Measurements from ENCODE around the gene FZD2. TPM values are rescaled to one million over a fixed set of nuclear protein-coding genes. Genes with fewer than 3 reads are reported as not detected.
"Not testable (repeated sequence)": the region's sequence is repeated elsewhere in the genome, so short reads cannot be mapped to it uniquely, and the experiment has no call there.

Gene FZD2
- polyA plus RNA-seq (ENCODE audit: insufficient read length in 4 of 4), result 10 to 100 TPM; 27.7 to 42.2 (median 32.1) TPM

DNA sequence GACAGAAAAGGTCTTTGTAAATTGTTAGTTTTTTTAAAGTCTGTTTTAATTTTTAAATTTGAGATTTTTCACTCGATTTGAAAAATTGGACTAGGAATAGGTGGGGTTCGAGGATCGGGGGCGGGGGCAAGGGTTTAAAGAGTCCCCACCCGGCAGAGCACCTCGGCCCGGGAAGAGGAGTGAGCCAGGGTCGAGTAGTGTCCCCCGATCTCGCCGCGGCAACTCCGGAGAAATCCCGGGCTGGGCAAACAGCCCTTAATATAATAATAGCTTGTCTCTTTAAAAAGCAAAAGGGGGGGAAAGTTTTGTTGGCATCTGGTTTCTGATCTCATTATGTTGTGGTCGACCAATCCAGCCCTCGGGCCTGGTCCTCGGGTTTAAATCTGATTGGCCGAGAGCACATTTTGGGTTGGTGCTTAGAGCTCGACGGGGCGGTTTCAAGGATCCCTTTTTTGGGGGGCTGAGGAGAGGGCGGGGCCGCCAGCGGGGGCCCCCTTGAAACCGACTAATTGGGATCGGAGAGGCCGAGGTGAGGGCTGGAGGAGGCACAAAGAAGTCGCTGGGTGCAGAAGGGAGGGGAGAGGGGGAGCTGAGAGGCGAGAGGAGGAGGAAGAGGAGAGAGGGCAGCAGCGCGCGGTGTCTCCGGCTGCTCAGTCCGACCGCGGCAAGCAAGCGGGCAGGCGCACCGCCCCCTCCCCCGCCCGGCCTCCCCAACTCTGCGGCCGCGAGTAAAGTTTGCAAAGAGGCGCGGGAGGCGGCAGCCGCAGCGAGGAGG is at the start of gene FZD2:
Gene FZD2 (plus strand): TSS at position 653 of the 775 bp plus-strand sequence. CDS start 205 bp downstream, outside the sequence.
- peak; percentile 86 to 99 (median 94) for DNase-seq (ENCODE audit: low read depth in 4 of 4, low spot score in 3 of 4)

DNA sequence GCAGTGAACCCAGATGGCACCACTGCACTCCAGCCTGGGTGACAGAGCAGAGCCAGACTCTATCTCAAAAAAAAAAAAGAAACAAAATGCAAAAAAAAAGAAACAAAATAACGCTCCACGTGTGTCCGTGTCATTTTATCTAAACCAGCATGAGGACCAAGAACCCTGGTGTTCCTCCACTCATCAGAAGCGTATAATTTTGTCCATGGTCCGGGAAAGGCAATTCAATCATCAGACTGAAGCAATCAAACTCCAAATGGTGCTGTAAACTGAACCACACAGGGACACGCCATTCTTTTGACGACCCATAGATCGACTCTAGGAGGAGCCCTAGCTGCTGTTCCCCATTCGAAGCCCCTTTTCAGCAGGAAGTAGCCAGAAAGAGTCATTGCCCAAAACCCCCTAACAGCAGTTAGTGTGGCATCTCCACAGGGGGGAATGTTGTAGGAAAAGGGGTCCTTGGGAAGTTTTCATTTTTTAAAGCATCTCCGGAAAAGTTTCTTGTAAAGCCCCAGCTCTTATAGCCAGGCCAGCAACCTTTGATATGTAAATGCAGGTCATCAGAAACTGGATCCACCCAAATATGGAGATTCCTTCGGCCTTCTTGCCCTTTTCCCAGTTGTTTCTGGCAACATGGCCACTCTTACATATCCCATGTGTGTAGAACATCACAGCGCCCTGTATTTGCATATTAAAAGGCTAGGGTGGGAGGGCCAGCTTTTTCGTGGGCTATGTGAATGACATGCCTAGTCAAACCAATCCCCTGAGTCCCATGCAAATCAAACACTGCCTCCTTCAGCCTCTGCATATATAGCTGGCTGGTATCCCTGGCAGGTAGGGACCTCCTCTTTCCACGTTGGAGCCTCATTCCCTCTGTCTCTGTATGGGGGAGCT is 45.8 kb upstream of the FZD2 start:
- DNase-seq (ENCODE audit: low read depth in 4 of 4, low spot score in 3 of 4), result not testable (repeated sequence)

DNA sequence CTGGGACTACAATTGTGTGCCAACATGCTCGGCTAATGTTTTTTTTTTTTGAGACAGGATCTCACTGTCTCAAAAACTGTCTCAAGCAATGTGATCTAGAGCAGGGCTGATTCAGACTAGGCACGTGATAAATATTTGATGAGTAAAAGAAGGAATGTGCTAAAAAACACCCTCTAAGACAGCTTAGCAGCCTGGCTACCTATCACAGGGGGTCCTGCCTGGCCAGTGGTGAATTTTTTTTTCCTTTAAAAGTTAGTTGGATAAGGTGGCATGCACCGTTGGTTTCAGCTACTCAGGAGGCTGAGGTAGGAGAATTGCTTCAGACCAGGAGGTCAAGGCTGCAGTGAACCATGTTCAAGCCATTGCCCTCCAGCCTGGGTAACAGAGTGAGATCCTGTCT is 39.3 kb upstream of the FZD2 start:
- no peak for DNase-seq (ENCODE audit: low read depth in 4 of 4, low spot score in 3 of 4)

DNA sequence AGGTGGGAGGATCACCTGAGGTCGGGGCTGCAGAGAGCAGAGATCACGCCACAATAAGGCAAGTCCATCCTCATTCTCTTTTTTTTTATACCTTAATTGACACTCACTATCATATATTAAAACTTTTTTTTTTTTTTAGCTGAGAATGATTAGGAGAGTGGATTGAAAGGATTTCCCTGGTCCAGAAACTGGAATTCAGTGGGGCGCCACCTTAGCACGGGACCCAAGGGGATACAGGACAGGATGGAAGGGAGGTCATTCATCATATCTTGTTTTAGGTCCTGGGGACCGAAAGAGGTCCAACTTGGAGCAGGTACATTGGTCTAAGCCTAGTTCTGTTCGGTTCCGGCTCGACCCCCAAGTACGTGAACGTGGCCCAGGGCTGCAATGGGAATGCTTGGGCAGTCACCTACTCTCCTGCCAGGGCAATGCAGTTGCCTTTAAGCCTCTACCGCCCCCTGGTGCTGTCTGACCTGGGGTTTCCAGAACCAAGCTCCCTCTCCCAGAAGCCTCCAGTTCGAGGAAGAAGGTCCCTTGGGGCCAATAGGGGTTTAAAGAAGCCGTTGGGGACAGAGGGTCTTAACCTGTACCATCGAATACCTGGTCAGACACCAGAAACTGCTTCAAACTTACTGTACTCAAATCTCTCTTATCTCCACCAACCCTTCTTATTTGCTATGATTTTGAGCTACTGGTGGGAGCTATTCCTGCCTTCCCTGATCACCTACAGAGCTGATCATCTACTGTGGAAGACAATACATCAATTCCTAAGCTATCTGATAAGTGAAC is 34.2 kb upstream of the FZD2 start:
- no peak for DNase-seq (ENCODE audit: low read depth in 4 of 4, low spot score in 3 of 4)

DNA sequence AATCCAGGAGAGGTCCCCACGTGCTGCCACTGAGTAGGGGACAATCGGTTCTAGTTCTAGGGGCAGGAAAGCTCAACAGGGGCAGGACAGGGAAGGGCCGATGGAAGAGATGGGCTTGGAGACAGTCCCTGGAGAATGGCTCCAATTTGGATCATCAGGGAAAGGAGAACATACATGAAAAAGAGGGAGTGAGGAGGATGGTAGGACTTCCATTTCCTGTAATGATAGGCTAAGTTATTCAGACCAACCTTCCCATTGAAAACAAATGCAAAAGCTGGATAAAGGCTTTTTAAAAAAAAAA is 33.7 kb upstream of the FZD2 start:
- DNase-seq (ENCODE audit: low read depth in 4 of 4, low spot score in 3 of 4), result no peak

DNA sequence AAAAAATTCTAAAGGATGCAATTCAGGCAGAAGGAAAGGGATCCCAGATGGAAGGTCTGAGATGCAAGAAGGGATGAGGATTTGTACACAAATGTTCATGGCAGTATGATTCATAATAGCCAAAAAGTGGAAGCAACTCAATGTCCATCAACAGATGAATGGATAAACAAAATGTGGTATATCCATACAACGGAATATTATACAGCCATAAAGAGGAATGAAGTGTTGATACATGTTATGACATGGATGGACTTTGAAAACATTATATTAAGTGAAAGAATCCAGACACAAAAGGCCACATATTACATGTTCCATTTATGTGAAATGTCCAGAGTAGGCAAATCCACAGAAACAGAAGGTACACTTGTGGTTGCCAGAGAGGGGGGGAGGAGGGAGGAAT is 30.2 kb upstream of the FZD2 start:
- DNase-seq (ENCODE audit: low read depth in 4 of 4, low spot score in 3 of 4), result no peak

DNA sequence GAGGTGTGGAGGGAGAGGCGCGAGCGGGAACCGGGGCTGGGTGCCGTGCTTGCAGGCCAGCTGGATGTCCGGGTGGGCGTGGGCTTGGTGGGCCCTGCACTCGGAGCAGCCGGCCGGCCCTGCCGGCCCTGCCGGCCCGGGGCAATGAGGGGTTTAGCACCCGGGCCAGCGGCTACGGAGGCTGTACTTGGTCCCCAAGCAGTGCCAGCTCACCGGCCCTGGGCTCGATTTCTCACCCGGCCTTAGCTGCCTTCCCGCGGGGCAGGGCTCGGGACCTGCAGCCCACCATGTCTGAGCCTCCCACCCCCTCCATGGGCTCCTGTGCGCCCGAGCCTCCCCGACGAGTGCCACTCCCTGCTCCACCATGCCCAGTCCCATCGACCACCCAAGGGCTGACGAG is 29.3 kb upstream of the FZD2 start:
- DNase-seq (ENCODE audit: low read depth in 4 of 4, low spot score in 3 of 4), result no peak

DNA sequence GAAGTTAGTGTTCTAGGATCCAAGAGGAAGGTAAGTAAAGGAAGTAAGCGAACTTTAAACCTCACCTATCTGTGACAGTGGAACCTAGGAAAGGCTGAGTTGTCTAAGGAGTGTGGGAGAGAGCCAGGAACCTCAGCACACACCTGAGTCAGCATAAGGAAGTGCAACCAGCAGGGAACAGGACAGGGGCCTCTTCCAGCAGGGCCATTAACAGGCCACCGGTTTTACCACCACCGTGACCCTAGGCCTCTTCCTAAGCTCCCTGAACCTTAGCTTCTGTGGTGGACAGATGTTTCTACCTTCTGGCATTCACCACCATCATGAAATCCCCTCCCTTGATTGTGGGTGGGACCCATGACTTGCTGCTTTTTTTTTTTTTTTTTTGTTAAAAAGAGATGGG is 27.4 kb upstream of the FZD2 start:
- DNase-seq (ENCODE audit: low read depth in 4 of 4, low spot score in 3 of 4), result no peak

DNA sequence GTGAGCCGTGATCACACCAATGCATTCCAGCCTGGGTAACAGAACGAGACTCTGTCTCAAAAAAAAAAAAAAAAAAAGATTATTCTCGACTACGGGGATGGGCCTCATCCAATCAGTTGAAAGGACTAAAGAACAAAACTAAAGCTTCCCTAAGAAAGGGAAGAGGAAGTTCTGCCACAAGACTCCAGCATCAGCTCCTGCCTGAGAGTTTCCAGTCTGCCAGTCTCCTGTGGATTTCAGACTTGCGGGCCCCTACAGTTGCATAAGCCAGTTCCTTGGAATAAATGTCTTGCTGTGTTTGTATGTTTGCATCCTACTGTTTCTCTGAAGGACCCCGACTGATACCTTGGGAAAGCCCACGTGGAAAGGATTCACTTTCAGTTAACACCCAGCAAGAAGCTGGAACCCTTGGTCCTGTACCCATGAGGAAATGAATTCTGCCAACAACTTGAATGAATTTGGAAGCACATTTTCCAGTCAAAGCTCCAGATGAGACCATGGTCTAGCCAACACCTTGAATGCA is 26.3 kb upstream of the FZD2 start:
- no peak for DNase-seq (ENCODE audit: low read depth in 4 of 4, low spot score in 3 of 4)

DNA sequence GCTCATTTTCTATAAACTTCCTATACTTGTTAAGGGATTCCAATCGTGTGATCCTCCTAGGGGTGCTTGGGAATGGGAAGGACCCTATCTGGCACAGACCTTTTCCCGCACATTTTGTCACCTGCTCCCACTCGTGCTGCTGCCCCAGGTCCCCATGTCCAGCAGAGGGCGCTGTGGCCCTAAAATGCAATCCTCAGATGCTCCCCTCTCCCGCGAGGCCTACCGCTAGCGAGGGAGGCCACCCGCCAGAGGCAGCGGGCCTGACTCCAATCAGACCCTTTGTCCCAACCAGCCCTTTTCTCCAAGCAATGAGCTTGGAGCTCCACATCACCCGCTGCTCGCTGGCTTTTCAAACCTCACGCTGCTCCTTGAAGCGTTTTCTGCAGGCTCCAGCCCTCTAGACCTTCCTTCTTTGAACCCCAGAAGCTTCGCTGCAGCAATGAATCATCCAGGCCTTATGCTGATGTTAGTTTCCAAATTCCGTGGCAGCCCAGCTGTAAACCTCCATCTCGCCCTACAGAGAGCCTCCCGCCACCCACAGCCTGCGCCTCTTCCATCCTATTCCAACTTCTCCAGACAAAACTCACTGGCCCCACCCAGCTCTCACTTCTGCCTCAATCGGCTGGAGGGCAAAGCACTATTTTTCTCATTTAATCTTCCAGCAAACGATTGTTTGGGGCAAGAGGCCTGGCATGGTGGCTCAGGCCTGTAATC is 23.6 kb upstream of the FZD2 start:
- peak in 2 of 4 donors; percentile 82 to 87 for DNase-seq (ENCODE audit: low read depth in 4 of 4, low spot score in 3 of 4)

DNA sequence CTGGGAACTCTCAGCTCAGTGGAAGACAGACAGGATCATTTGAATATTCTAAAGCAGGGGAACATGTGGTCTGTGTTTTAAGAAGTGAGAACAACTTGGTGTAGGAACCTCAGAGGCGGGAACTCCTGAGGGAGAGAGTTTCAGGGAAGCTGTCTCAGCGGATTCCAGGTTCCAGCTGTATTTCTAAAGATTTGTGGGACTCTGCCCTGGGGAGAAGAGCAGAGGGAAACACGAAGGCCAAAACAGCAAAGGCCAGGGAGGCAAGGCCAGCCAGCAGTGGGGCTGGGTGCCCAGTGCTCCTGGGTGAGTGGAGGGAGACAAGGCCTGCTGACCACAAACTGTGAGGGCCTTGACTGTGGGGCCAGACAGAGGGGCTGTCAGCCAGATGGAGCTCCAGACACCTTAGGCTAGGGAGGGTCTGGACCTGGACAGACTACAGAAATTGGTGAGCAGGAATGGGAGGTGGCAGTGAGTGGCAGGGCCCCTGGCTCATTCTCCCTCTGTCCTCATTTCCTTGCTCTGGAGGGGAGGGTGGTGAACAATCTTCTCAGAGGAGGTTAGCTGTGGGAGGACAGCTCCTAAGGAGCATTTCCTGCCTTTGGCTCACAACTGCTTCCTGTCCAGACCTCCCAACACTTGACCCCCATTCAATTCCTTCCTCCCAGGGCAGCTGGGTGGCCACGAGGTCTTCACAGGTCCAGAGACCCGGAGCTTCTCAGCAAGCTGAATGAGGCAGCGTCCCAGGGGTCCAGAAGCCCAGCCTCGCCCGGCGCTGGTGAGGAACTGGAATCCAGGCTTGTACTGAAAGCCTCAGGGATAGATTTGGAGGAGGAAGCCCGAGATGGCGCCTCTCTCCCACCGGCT is 21.0 kb upstream of the FZD2 start:
- no peak for DNase-seq (ENCODE audit: low read depth in 4 of 4, low spot score in 3 of 4)

DNA sequence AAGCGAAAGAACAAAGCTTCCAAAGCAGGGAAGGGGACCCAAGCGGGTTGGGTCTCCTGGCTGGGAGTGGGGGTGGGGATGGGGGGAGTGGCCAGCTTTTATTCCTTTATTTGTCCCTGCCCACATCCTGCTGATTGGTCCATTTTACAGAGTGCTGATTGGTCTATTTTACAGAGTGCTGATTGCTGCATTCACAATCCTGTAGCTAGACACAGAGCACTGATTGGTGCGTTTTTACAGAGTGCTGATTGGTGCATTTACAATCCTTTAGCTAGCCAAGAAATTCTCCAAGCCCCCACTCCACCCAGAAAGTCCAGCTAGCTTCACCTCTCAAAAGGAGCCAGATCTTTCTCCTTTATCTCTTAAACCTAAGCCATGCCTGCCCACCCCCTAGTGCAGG is 19.4 kb upstream of the FZD2 start:
- DNase-seq (ENCODE audit: low read depth in 4 of 4, low spot score in 3 of 4), result not testable (repeated sequence)

DNA sequence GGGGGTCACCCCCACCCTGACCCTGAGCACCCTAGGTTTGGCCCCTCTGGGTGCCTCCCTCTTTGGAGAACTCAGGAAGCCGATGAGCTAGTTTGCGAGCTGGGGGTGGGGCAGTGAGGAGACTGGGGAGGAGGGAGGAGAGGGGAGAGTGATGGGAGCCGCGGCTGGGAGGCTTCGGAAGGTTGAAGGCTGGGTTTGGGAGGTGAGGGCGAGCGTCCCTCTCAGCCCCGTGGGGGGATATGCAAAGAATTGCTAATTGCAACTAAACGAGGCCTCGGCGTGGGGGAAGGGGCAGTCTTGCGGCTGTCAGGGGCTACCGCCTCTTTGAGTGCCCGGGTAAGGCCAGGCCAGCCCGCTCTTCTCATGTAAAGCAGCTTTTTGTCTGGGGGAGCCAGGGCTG is 17.6 kb upstream of the FZD2 start:
- DNase-seq (ENCODE audit: low read depth in 4 of 4, low spot score in 3 of 4), result no peak

DNA sequence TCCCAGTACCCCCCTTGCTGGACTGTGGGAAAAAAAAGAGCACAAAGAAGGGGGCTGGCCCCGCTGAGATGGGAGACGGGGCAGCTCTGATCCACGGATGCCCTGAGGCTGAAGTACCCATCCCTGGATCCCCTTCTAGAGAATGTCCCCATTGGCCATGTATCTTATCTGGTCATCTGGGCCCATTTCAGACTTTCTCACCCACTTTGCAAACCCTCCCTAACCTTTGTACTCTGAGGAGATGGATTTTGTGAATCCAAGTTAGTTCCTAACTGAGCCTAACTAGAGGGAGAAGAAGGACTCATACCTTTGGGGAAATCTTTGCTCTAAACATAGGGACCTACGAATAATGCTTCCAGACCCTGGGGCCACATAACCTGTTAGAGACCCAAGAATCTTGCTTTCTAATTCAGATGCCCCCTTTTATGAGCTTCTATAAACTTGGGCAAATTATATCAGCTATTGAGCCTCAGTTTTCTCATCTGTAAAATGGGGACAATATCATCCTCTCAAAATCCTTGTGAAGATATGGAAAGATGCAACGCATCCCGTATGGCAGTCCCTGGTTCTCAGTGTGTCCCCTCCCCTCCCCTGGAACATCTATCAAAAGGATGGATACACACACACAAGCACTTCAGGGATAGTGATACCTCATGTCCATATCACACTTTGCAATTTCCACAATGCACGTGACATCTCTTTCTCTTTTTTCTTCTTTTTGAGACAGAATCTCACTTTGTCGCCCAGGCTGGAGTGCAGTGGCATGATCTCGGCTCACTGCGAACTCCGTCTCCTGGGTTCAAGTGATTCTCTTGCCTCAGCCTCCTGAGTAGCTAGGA is 16.8 kb upstream of the FZD2 start:
- DNase-seq (ENCODE audit: low read depth in 4 of 4, low spot score in 3 of 4), result no peak

DNA sequence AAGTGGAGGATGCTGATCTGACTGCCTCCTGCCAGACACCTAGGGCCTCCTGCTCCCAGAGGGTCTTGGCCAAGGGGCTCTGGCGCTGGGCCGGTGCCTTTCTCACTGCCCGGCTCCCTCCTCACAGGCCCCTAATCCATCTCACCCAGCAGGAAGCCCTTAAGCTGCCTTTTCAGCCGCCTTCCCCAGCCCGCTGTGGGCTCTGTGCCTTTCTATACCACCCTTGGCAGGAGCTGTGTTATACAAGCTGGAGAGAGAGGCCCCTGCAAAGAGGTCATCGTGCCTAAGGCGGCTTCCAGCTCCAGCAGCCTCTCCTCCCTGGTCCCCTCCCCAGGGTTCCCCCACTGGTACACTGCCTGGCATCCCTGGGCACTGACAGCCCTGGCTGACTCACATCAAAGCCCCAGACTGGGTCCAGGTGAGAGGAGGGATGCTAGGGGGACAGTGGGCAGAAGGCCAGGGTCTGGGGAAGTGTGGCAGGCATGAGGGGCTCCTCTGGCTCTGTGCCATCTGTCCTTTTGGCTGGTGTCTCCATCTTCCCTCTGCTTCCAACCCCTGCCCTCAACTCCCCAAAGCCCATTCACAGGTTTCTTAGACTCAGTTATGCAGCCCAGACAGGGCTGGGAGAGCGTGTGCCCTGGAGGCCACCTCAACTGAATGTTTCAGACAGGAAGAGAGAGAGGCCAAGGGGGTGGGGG is 15.3 kb upstream of the FZD2 start:
- DNase-seq (ENCODE audit: low read depth in 4 of 4, low spot score in 3 of 4), result no peak

DNA sequence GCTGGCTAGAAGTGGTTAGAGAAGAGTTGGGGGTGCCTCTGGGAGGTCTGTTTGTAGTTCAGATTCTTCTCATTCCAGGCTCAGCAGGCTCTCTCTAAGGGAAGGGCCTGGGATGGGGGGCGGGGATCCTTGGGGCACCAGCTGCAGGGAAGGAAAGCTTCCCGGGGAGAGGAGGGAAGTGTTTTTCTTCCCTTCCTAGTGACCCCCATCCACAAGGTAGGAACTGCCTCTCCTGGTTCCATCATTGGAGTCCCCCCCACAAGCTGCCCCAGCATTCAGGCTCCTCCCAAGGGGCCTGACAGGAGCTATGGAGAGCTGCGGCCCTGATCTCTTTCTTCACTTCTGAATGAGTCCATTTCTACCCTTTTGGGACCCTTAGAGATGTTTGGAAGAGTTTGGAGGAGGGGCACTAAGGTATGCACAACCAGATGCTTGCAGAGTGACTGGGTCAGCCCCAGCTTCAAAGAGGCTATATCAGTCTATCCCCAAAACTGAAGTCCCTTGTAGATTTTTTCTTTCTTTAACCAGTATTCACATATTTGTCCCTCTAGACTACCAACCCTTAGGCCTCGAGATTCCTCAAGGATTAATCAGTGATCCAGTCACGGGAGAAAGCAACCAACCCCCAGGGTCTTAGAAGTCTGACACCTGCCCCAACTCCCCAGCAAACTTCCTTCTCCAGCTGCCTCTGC is 13.9 kb upstream of the FZD2 start:
- no peak for DNase-seq (ENCODE audit: low read depth in 4 of 4, low spot score in 3 of 4)

DNA sequence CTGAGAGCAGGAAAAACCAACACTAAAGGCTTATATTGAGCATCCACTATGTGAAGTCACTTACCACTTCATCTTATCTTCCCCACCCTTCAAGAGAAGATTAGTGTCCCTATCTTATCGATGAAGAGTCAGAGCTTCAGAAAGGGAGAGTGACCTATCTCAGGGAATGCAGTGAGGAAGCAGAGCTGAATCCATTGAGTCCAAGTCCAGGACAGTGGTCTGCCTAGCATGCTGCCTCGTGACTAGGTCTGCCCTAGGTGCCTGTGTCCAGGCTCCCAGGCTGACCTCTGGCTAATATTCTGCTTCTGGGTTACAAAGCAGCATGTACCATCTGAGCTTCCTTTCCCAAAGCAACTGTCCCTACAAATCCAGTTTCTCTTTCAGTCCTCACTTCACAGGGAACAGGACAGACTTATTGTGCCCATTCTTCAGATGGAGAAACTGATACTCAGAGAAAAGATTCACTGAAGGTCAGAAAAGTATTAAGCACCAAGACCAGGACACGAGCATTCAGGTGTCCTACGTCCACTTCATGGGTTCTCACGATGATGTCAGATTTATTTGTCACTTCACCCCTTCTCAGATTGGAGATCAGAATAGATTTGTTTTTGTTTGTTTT is 13.3 kb upstream of the FZD2 start:
- no peak for DNase-seq (ENCODE audit: low read depth in 4 of 4, low spot score in 3 of 4)
